Neural progenitor cell (in vitro differentiated cells): ENCODE data around the gene GDF7. TPM values are rescaled to one million over a fixed set of nuclear protein-coding genes. Genes with fewer than 3 reads are reported as not detected.
A peak's percentile ranks its signal among the peaks of the same experiment; 100 is the strongest.

Experiments
- DNase-seq: peaks from one replicate; pipeline ENCODE4 v3.0.0-alpha.2; 2016; ENCODE audit warnings: low spot score
- H2AFZ ChIP-seq: fragments of 200-600 bp; sonication (generic); replicated peaks from 2 replicates; pipeline ENCODE4 v1.6.1; 2016; ENCODE audit warnings: antibody characterized with exemption
- H3F3A ChIP-seq: fragments of 200-600 bp; sonication (generic); 2 replicates; pipeline ENCODE4 v1.6.1; 2016; ENCODE audit warnings: antibody characterized with exemption, low read depth
- H3K27ac ChIP-seq: fragments of 200-600 bp; sonication (generic); 2 replicates; pipeline ENCODE4 v1.5.1; 2016; ENCODE audit warnings: mild to moderate bottlenecking
- H3K27me3 ChIP-seq: fragments of 200-600 bp; sonication (generic); 2 replicates; pipeline ENCODE4 v1.6.1; 2016; ENCODE audit warnings: mild to moderate bottlenecking, moderate library complexity
- H3K36me3 ChIP-seq: fragments of 200-600 bp; sonication (generic); 2 replicates; pipeline ENCODE4 v1.5.1; 2016
- H3K4me1 ChIP-seq: fragments of 200-600 bp; sonication (generic); 2 replicates; pipeline ENCODE4 v1.6.1; 2016; ENCODE audit warnings: mixed run types
- H3K4me2 ChIP-seq: fragments of 200-600 bp; sonication (generic); 2 replicates; pipeline ENCODE4 v1.6.1; 2016
- H3K4me3 ChIP-seq: fragments of 200-600 bp; sonication (generic); 2 replicates; pipeline ENCODE4 v1.5.1; 2016
- H3K79me2 ChIP-seq: fragments of 200-600 bp; sonication (generic); 2 replicates; pipeline ENCODE4 v1.6.1; 2016; ENCODE audit warnings: low read depth
- H3K9ac ChIP-seq: fragments of 200-600 bp; sonication (generic); 2 replicates; pipeline ENCODE4 v1.6.1; 2016
- H3K9me3 ChIP-seq: fragments of 200-600 bp; sonication (generic); 2 replicates; pipeline ENCODE4 v1.5.1; 2016; ENCODE audit warnings: low read depth
- H4K20me1 ChIP-seq: fragments of 200-600 bp; sonication (generic); 2 replicates; pipeline ENCODE4 v1.6.1; 2016; ENCODE audit warnings: low read depth
- H3K27ac Mint-ChIP-seq: 3 replicates; pipeline ENCODE4 v1.8.0; 2021; ENCODE audit warnings: mixed read lengths
- H3K27me3 Mint-ChIP-seq: 2 replicates; pipeline ENCODE4 v1.8.0; 2022; ENCODE audit warnings: low read depth, mild to moderate bottlenecking, inconsistent platforms, moderate library complexity, mixed read lengths; ENCODE audit not compliant: insufficient read depth
- H3K36me3 Mint-ChIP-seq: 3 replicates; pipeline ENCODE4 v1.8.0; 2021; ENCODE audit warnings: mixed read lengths
- H3K4me1 Mint-ChIP-seq: 3 replicates; pipeline ENCODE4 v1.8.0; 2021; ENCODE audit warnings: mixed read lengths
- H3K4me3 Mint-ChIP-seq: 3 replicates; pipeline ENCODE4 v1.8.0; 2021; ENCODE audit warnings: mild to moderate bottlenecking, moderate library complexity, mixed read lengths
- H3K9me3 Mint-ChIP-seq: 3 replicates; pipeline ENCODE4 v1.8.0; 2020; ENCODE audit warnings: mixed read lengths
- CTCF ChIP-seq: fragments of 200-600 bp; sonication (generic); IDR thresholded peaks from 2 replicates; pipeline ENCODE4 v1.5.1; 2017; ENCODE audit warnings: antibody characterized with exemption, mild to moderate bottlenecking
- EZH2 ChIP-seq: fragments of 200-600 bp; sonication (generic); IDR thresholded peaks from 2 replicates; pipeline ENCODE4 v1.6.1; 2017; ENCODE audit warnings: antibody characterized with exemption, mild to moderate bottlenecking, moderate library complexity
- EZH2phosphoT487 ChIP-seq: fragments of 200-600 bp; sonication (generic); IDR thresholded peaks from 2 replicates; pipeline ENCODE4 v1.6.1; 2017; ENCODE audit warnings: antibody characterized with exemption
- total RNA-seq: library from RNA; depleted of rRNA; stranded (reverse); fragments of >200 nt; gene quantifications from 2 replicates; pipeline ENCODE4 v1.2.3, GENCODE V29; 2015; ENCODE audit warnings: low replicate concordance

GDF7 gene
- total RNA-seq, 1 donor from 2014 or later, result not detected

- H3K4me3 Mint-ChIP-seq, result no peak overlapping the region
- no peaks in the 10 kb centered on the region for H3K4me1 ChIP-seq
These were observed 19.7 kb upstream of the GDF7 start for GRCh38 chr2:20647211-20647610.

DNA sequence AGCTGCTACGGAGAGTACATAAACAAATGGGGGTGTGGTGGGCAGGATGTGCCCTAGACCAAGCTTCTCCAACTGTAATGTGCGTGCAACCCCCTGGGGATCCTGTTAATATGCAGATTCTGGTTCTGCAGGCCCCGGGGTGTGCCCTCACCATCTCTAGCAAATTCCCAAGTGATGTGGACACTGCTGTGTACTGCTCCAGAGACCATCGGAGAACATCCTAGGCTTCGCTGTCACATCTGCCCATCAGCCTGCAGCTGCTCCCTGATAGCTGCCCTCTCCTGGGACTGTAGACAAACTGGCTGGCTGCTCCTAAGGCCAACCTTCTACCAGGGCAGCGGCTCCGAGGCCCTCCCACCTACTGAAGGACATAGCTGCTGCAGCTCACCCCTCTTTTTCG lies 19.2 kb upstream of the GDF7 start:
- Histone ChIP-seq H3K9me3 (no peaks in the 10 kb centered on the region), H3K79me2 (no peaks in the 10 kb centered on the region), H3K4me1 (no peaks in the 10 kb centered on the region), H3K27ac (no peak overlapping the region), H3K36me3 (no peaks in the 10 kb centered on the region), H3K27me3 (peaks cover 19% of the 10 kb centered on the region), H3K4me2 (no peak overlapping the region), H3K9ac (no peak overlapping the region), H3K4me3 (no peak overlapping the region), H2AFZ (no peak overlapping the region), H3F3A (no peaks in the 10 kb centered on the region), H4K20me1 (no peaks in the 10 kb centered on the region)
- H3K27me3 Mint-ChIP-seq, result peaks cover 18% of the 10 kb centered on the region
- no peak for TF ChIP-seq EZH2phosphoT487
- no peak for TF ChIP-seq CTCF
- TF ChIP-seq EZH2, result no peak
- H3K4me3 Mint-ChIP-seq, result no peak overlapping the region
- no peak for DNase-seq
- no peak overlapping the region for H3K27ac Mint-ChIP-seq
- no peaks in the 10 kb centered on the region for H3K9me3 Mint-ChIP-seq
- peaks cover 50% of the 10 kb centered on the region for H3K4me1 Mint-ChIP-seq
- peaks cover 11% of the 10 kb centered on the region for H3K36me3 Mint-ChIP-seq

More at GRCh38 chr2:20647211-20647610, 19.7 kb upstream of the GDF7 start:
- H2AFZ ChIP-seq, result no peak overlapping the region
- H4K20me1 ChIP-seq, result no peaks in the 10 kb centered on the region
- H3K4me2 ChIP-seq, result no peak overlapping the region
- no peak overlapping the region for H3K27ac ChIP-seq
- peaks cover 11% of the 10 kb centered on the region for H3K36me3 Mint-ChIP-seq
- no peak overlapping the region for H3K9ac ChIP-seq
- no peaks in the 10 kb centered on the region for H3K79me2 ChIP-seq
- H3K27ac Mint-ChIP-seq, result no peak overlapping the region
- H3K4me3 ChIP-seq, result no peak overlapping the region
- no peaks in the 10 kb centered on the region for H3K36me3 ChIP-seq
- peaks cover 16% of the 10 kb centered on the region for H3K27me3 Mint-ChIP-seq
- no peaks in the 10 kb centered on the region for H3K9me3 Mint-ChIP-seq
- H3F3A ChIP-seq, result no peaks in the 10 kb centered on the region
- peaks cover 19% of the 10 kb centered on the region for H3K27me3 ChIP-seq
- peaks cover 50% of the 10 kb centered on the region for H3K4me1 Mint-ChIP-seq
- DNase-seq, result no peak
- no peak for TF ChIP-seq CTCF
- TF ChIP-seq EZH2, result no peak
- TF ChIP-seq EZH2phosphoT487, result no peak
- no peaks in the 10 kb centered on the region for H3K9me3 ChIP-seq

DNA sequence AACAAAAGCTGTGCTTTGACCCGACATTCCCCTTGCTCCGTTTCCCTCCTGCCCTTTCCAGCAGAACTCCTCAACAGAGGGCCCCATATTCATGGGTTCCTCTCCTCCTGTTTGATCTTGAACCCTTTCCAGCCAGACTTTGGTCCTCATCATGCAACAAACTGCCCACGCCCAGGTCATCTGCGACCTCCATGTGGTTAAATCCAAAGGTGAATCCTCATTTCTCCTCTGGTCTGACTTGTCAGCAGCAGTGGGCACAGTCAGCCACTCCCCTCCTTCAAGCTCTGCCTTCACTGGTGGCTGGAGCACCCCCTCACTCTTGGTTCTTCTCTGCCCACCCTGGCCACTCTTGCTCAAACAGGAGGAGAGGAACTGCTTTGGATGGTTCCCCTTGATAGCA lies 18.7 kb upstream of the GDF7 start:
- no peak for DNase-seq
- H3K27me3 Mint-ChIP-seq, result peaks cover 20% of the 10 kb centered on the region
- Histone ChIP-seq H3K79me2 (no peaks in the 10 kb centered on the region), H3K4me2 (no peak overlapping the region), H3K27me3 (peaks cover 19% of the 10 kb centered on the region), H3F3A (no peaks in the 10 kb centered on the region), H3K36me3 (no peaks in the 10 kb centered on the region), H3K4me3 (no peak overlapping the region), H4K20me1 (no peaks in the 10 kb centered on the region), H3K9ac (no peak overlapping the region), H3K4me1 (no peaks in the 10 kb centered on the region), H3K9me3 (no peaks in the 10 kb centered on the region), H2AFZ (no peak overlapping the region), H3K27ac (no peak overlapping the region)
- H3K4me3 Mint-ChIP-seq, result no peak overlapping the region
- peaks cover 50% of the 10 kb centered on the region for H3K4me1 Mint-ChIP-seq
- TF ChIP-seq CTCF (no peak), EZH2phosphoT487 (no peak), EZH2 (no peak)
- no peak overlapping the region for H3K27ac Mint-ChIP-seq
- H3K36me3 Mint-ChIP-seq, result peaks cover 11% of the 10 kb centered on the region
- H3K9me3 Mint-ChIP-seq, result no peaks in the 10 kb centered on the region

DNA sequence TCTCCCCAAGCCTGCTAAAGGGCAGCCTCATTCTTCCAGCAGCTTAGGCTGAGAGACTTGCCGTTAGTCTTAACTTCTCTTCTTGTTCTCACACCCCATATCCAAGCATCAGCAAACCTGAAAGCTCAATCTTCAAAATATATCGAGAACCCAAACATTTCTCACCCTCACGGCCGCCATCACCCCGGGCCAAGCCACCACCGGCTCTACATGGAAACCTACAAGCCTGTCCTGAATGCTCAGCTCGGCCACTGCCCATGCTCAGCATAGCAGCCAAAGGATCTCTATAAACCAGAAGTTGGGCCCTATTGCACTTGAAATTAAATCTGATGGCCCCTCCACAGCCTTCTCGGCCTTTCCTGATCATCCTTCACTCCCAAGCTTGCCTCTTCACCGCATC lies 18.1 kb upstream of the GDF7 start:
- Histone ChIP-seq H4K20me1 (no peaks in the 10 kb centered on the region), H3K79me2 (no peaks in the 10 kb centered on the region), H3K9me3 (no peaks in the 10 kb centered on the region), H3K27ac (no peak overlapping the region), H3K9ac (no peak overlapping the region), H3K4me2 (no peak overlapping the region), H2AFZ (no peak overlapping the region), H3K36me3 (no peaks in the 10 kb centered on the region), H3K27me3 (peaks cover 19% of the 10 kb centered on the region), H3K4me1 (no peaks in the 10 kb centered on the region), H3F3A (no peaks in the 10 kb centered on the region), H3K4me3 (no peak overlapping the region)
- Mint-ChIP-seq H3K4me1 (peaks cover 48% of the 10 kb centered on the region), H3K9me3 (no peaks in the 10 kb centered on the region), H3K4me3 (peak overlapping the region; percentile 20), H3K27ac (peak overlapping the region; percentile 57), H3K36me3 (peaks cover 11% of the 10 kb centered on the region), H3K27me3 (peaks cover 20% of the 10 kb centered on the region)
- no peak for DNase-seq
- no peak for TF ChIP-seq CTCF
- TF ChIP-seq EZH2phosphoT487, result no peak
- no peak for TF ChIP-seq EZH2
